HEK293 (cell line): ENCODE results near the gene SNCB.
A peak's percentile ranks its signal among the peaks of the same experiment; 100 is the strongest.

Source experiments
- CTCF ChIA-PET: fragments of 350-600 bp; formaldehyde crosslinking; extraction: SDS; loops from one replicate; lab custom pipeline; 2021; ENCODE audit warnings: antibody characterized with exemption; lab: Yijun Ruan, JAX
- POLR2A ChIA-PET: fragments of 300-600 bp; formaldehyde crosslinking; extraction: SDS; loops from one replicate; lab custom pipeline; 2020; ENCODE audit warnings: antibody characterized with exemption, inconsistent platforms; lab: Yijun Ruan, JAX
- H3K27ac ChIP-seq: fragments of 200-500 bp; sonication (Bioruptor generic); 2 replicates; pipeline ENCODE4 v1.5.1; 2014; ENCODE audit warnings: low read depth, low read length, control low read depth, inconsistent platforms; ENCODE audit errors: extremely low read depth
- H3K36me3 ChIP-seq, 2 experiments: fragments of 200-500 bp in 1 of 2; sonication (Bioruptor generic) in 1 of 2; 1 replicate in 1 of 2; 2 replicates in 1 of 2; pipeline ENCODE4 v1.5.1; 2014 to 2017; ENCODE audit warnings: inconsistent platforms in 2 of 2, low read length in 2 of 2; ENCODE audit not compliant: control insufficient read depth in 2 of 2, insufficient read depth in 1 of 2
- H3K4me1 ChIP-seq: fragments of 200-500 bp; sonication (Bioruptor generic); 2 replicates; pipeline ENCODE4 v1.5.1; 2014; ENCODE audit warnings: mild to moderate bottlenecking, low read length, inconsistent platforms; ENCODE audit not compliant: control insufficient read depth, insufficient read depth
- H3K4me3 ChIP-seq: 2 replicates; pipeline ENCODE4 v1.5.1; 2011; ENCODE audit warnings: low read depth, mild to moderate bottlenecking, control low read depth, low read length, moderate library complexity
- H3K9me3 ChIP-seq: fragments of 200-500 bp; sonication (Bioruptor generic); 2 replicates; pipeline ENCODE4 v1.5.1; 2014; ENCODE audit warnings: low read depth, low read length, inconsistent platforms; ENCODE audit not compliant: control insufficient read depth, insufficient read depth
- GLIS1 ChIP-seq: fragments of 450-650 bp; formaldehyde crosslinking; IDR thresholded peaks from 2 replicates; pipeline ENCODE4 v1.5.1; 2016; ENCODE audit warnings: missing biosample characterization, missing genetic modification characterization
- GLIS2 ChIP-seq: fragments of 450-650 bp; formaldehyde crosslinking; IDR thresholded peaks from 2 replicates; pipeline ENCODE4 v1.5.1; 2016; ENCODE audit warnings: missing biosample characterization, missing genetic modification characterization
- IKZF3 ChIP-seq: fragments of 450-650 bp; IDR thresholded peaks from 2 replicates; pipeline ENCODE4 v1.5.0; 2018; ENCODE audit warnings: missing biosample characterization, mild to moderate bottlenecking, missing genetic modification characterization, moderate library complexity
- KLF1 ChIP-seq: fragments of 450-650 bp; formaldehyde crosslinking; IDR thresholded peaks from 2 replicates; pipeline ENCODE4 v1.5.1; 2016; ENCODE audit warnings: missing biosample characterization, missing genetic modification characterization
- KLF10 ChIP-seq: fragments of 450-650 bp; IDR thresholded peaks from 2 replicates; pipeline ENCODE4 v1.5.1; 2018; ENCODE audit warnings: missing biosample characterization, mild to moderate bottlenecking, missing genetic modification characterization
- KLF9 ChIP-seq: fragments of 450-650 bp; formaldehyde crosslinking; IDR thresholded peaks from 2 replicates; pipeline ENCODE4 v1.5.1; 2016; ENCODE audit warnings: missing biosample characterization, missing genetic modification characterization, low read depth
- MEIS1 ChIP-seq: sonication (generic); formaldehyde crosslinking; IDR thresholded peaks from 2 replicates; pipeline ENCODE4 v1.8.1; 2022; ENCODE audit warnings: missing genetic modification reagents, mild to moderate bottlenecking, borderline replicate concordance
- OSR2 ChIP-seq: fragments of 450-650 bp; formaldehyde crosslinking; IDR thresholded peaks from 2 replicates; pipeline ENCODE4 v1.5.1; 2016; ENCODE audit warnings: missing biosample characterization, missing genetic modification characterization
- SP2 ChIP-seq: fragments of 450-650 bp; formaldehyde crosslinking; IDR thresholded peaks from 2 replicates; pipeline ENCODE4 v1.5.1; 2016; ENCODE audit warnings: missing biosample characterization, missing genetic modification characterization
- SP3 ChIP-seq: fragments of 450-650 bp; formaldehyde crosslinking; IDR thresholded peaks from 2 replicates; pipeline ENCODE4 v1.5.1; 2016; ENCODE audit warnings: missing biosample characterization, missing genetic modification characterization
- SP7 ChIP-seq: fragments of 450-650 bp; formaldehyde crosslinking; IDR thresholded peaks from 2 replicates; pipeline ENCODE4 v1.5.1; 2016; ENCODE audit warnings: missing biosample characterization, missing genetic modification characterization
- WT1 ChIP-seq: fragments of 450-650 bp; formaldehyde crosslinking; IDR thresholded peaks from 2 replicates; pipeline ENCODE4 v1.5.1; 2016; ENCODE audit warnings: missing biosample characterization, missing genetic modification characterization
- ZBTB20 ChIP-seq: fragments of 450-650 bp; formaldehyde crosslinking; IDR thresholded peaks from 2 replicates; pipeline ENCODE4 v1.5.1; 2016; ENCODE audit warnings: missing biosample characterization, missing genetic modification characterization
- ZBTB26 ChIP-seq: fragments of 450-650 bp; formaldehyde crosslinking; optimal IDR thresholded peaks from 2 replicates; pipeline ENCODE3; 2016; ENCODE audit warnings: missing biosample characterization, mild to moderate bottlenecking, missing genetic modification characterization
- ZIC2 ChIP-seq: fragments of 450-650 bp; formaldehyde crosslinking; IDR thresholded peaks from 2 replicates; pipeline ENCODE4 v1.5.1; 2016; ENCODE audit warnings: missing biosample characterization, missing genetic modification characterization
- ZNF133 ChIP-seq: fragments of 450-650 bp; formaldehyde crosslinking; IDR thresholded peaks from 2 replicates; pipeline ENCODE4 v1.5.1; 2016; ENCODE audit warnings: missing biosample characterization, missing genetic modification characterization
- ZNF16 ChIP-seq: fragments of 450-650 bp; formaldehyde crosslinking; IDR thresholded peaks from 2 replicates; pipeline ENCODE4 v1.5.1; 2016; ENCODE audit warnings: low read depth, missing biosample characterization, missing genetic modification characterization
- ZNF184 ChIP-seq: fragments of 450-650 bp; IDR thresholded peaks from 2 replicates; pipeline ENCODE4 v1.5.1; 2018; ENCODE audit warnings: missing biosample characterization, mild to moderate bottlenecking, missing genetic modification characterization
- ZNF211 ChIP-seq: fragments of 450-650 bp; formaldehyde crosslinking; IDR thresholded peaks from 2 replicates; pipeline ENCODE4 v1.5.1; 2016; ENCODE audit warnings: low read depth, missing biosample characterization, missing genetic modification characterization
- ZNF223 ChIP-seq: fragments of 450-650 bp; formaldehyde crosslinking; IDR thresholded peaks from 2 replicates; pipeline ENCODE4 v1.5.1; 2016; ENCODE audit warnings: missing biosample characterization, missing genetic modification characterization
- ZNF239 ChIP-seq: fragments of 450-650 bp; formaldehyde crosslinking; IDR thresholded peaks from 2 replicates; pipeline ENCODE4 v1.5.1; 2016; ENCODE audit warnings: missing biosample characterization, missing genetic modification characterization
- ZNF266 ChIP-seq: fragments of 450-650 bp; formaldehyde crosslinking; IDR thresholded peaks from 2 replicates; pipeline ENCODE4 v1.5.1; 2016; ENCODE audit warnings: missing biosample characterization, missing genetic modification characterization, low read depth
- ZNF311 ChIP-seq: fragments of 450-650 bp; formaldehyde crosslinking; IDR thresholded peaks from 2 replicates; pipeline ENCODE4 v1.5.1; 2017; ENCODE audit warnings: missing biosample characterization, missing genetic modification characterization, borderline replicate concordance
- ZNF335 ChIP-seq: fragments of 450-650 bp; formaldehyde crosslinking; conservative IDR thresholded peaks from 2 replicates; pipeline ENCODE4 v1.5.1; 2016; ENCODE audit warnings: missing biosample characterization, missing genetic modification characterization
- ZNF423 ChIP-seq: fragments of 450-650 bp; formaldehyde crosslinking; IDR thresholded peaks from 2 replicates; pipeline ENCODE4 v1.5.1; 2016; ENCODE audit warnings: missing biosample characterization, missing genetic modification characterization
- ZNF48 ChIP-seq: fragments of 450-650 bp; formaldehyde crosslinking; IDR thresholded peaks from 2 replicates; pipeline ENCODE4 v1.5.1; 2016; ENCODE audit warnings: missing biosample characterization, missing genetic modification characterization
- ZNF514 ChIP-seq: fragments of 450-650 bp; formaldehyde crosslinking; IDR thresholded peaks from 2 replicates; pipeline ENCODE4 v1.5.1; 2016; ENCODE audit warnings: missing biosample characterization, missing genetic modification characterization
- ZNF561 ChIP-seq: fragments of 450-650 bp; IDR thresholded peaks from 2 replicates; pipeline ENCODE4 v1.5.1; 2018; ENCODE audit warnings: missing biosample characterization, missing genetic modification characterization, borderline replicate concordance
- ZNF677 ChIP-seq: fragments of 450-650 bp; IDR thresholded peaks from 2 replicates; pipeline ENCODE4 v1.5.0; 2018; ENCODE audit warnings: missing biosample characterization, mild to moderate bottlenecking, missing genetic modification characterization, moderate library complexity
- ZNF791 ChIP-seq: fragments of 450-650 bp; formaldehyde crosslinking; IDR thresholded peaks from 2 replicates; pipeline ENCODE4 v1.5.1; 2016; ENCODE audit warnings: missing biosample characterization, missing genetic modification characterization
- ZSCAN16 ChIP-seq: fragments of 450-650 bp; formaldehyde crosslinking; IDR thresholded peaks from 2 replicates; pipeline ENCODE4 v1.5.1; 2016; ENCODE audit warnings: missing biosample characterization, missing genetic modification characterization
- ZSCAN30 ChIP-seq: fragments of 450-650 bp; IDR thresholded peaks from 2 replicates; pipeline ENCODE4 v1.5.1; 2018; ENCODE audit warnings: missing biosample characterization, mild to moderate bottlenecking, missing genetic modification characterization, moderate library complexity
- TF ChIP-seq, protein P1 (sequence below): fragments of 450-650 bp; formaldehyde crosslinking; IDR thresholded peaks from 2 replicates; pipeline ENCODE4 v1.5.1; 2016; ENCODE audit warnings: missing biosample characterization, missing genetic modification characterization, borderline replicate concordance
- TF ChIP-seq, protein P2 (sequence below): fragments of 450-650 bp; formaldehyde crosslinking; IDR thresholded peaks from 2 replicates; pipeline ENCODE4 v1.5.1; 2016; ENCODE audit warnings: missing biosample characterization, missing genetic modification characterization

SNCB gene

GRCh38 chr5:176629853-176630680 lies at the start of gene SNCB, which contains the start of gene EIF4E1B:
Gene SNCB, minus strand, starts transcription at chr5:176630534. Its CDS starts 880 bp downstream, at chr5:176629654.
Gene EIF4E1B, plus strand, starts transcription at chr5:176630675. Its CDS starts 12,113 bp downstream, at chr5:176642788.
- no peak within 1 kb of the TSS for H3K27ac ChIP-seq
- ChIA-PET CTCF (interaction anchor here (0.6 to 1.1 kb wide), 6 partner anchors 28 to 680 kb away, joined by 3 to 4 read pairs (median 3); no protein-coding TSS in a partner anchor), POLR2A (interaction anchor here (0.7 to 2.0 kb wide), 6 partner anchors 9 to 94 kb away, joined by 3 to 10 read pairs (median 4); partner anchors contain the start of genes RNF44 and TSPAN17)
- H3K4me3 ChIP-seq = peak within 1 kb of the TSS; percentile 27
- no peaks in the 10 kb centered on the region for H3K9me3 ChIP-seq
- H3K36me3 ChIP-seq = no peaks in the 10 kb centered on the region
- peaks cover 6% of the 10 kb centered on the region; the same call in 1 of the 2 replicates for H3K4me1 ChIP-seq
- TF ChIP-seq, protein P1, sequence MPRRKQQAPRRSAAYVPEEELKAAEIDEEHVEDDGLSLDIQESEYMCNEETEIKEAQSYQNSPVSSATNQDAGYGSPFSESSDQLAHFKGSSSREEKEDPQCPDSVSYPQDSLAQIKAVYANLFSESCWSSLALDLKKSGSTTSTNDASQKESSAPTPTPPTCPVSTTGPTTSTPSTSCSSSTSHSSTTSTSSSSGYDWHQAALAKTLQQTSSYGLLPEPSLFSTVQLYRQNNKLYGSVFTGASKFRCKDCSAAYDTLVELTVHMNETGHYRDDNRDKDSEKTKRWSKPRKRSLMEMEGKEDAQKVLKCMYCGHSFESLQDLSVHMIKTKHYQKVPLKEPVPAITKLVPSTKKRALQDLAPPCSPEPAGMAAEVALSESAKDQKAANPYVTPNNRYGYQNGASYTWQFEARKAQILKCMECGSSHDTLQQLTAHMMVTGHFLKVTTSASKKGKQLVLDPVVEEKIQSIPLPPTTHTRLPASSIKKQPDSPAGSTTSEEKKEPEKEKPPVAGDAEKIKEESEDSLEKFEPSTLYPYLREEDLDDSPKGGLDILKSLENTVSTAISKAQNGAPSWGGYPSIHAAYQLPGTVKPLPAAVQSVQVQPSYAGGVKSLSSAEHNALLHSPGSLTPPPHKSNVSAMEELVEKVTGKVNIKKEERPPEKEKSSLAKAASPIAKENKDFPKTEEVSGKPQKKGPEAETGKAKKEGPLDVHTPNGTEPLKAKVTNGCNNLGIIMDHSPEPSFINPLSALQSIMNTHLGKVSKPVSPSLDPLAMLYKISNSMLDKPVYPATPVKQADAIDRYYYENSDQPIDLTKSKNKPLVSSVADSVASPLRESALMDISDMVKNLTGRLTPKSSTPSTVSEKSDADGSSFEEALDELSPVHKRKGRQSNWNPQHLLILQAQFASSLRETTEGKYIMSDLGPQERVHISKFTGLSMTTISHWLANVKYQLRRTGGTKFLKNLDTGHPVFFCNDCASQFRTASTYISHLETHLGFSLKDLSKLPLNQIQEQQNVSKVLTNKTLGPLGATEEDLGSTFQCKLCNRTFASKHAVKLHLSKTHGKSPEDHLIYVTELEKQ (tag by site-specific recombination) = peak; percentile 13; the same call in 1 of the 2 replicates
- TF ChIP-seq SP2 = peak; percentile 65
- no peak for TF ChIP-seq ZNF311 (tag by site-specific recombination)
- no peak for TF ChIP-seq ZNF266 (tag by site-specific recombination)
- peak; percentile 67; the same call in 1 of the 2 replicates for TF ChIP-seq KLF9 (tag by site-specific recombination)
- no peak for TF ChIP-seq ZNF211 (tag by site-specific recombination)
- peak; percentile 96 for TF ChIP-seq ZNF561
- TF ChIP-seq ZNF223 (tag by site-specific recombination) = no peak
- peak; percentile 61; the same call in 1 of the 2 replicates for TF ChIP-seq ZSCAN30
- TF ChIP-seq WT1 (tag by site-specific recombination) = peak; percentile 38; the same call in 1 of the 2 replicates
- no peak for TF ChIP-seq MEIS1 (CRISPR knock-in tag)
- TF ChIP-seq OSR2 = no peak
- peak; percentile 97 for TF ChIP-seq ZNF423 (tag by site-specific recombination)
- no peak for TF ChIP-seq ZNF239
- no peak for TF ChIP-seq SP7 (tag by site-specific recombination)
- peak; percentile 72; the same call in 1 of the 2 replicates for TF ChIP-seq SP3 (tag by site-specific recombination)
- no peak for TF ChIP-seq ZSCAN16 (tag by site-specific recombination)
- peak; percentile 95; the same call in 1 of the 2 replicates for TF ChIP-seq GLIS1 (tag by site-specific recombination)
- TF ChIP-seq ZNF48 (tag by site-specific recombination) = no peak
- peak; percentile 51; the same call in 1 of the 2 replicates for TF ChIP-seq ZNF335 (tag by site-specific recombination)
- peak; percentile 48; the same call in 1 of the 2 replicates for TF ChIP-seq ZNF184 (tag by site-specific recombination)
- TF ChIP-seq ZNF16 (tag by site-specific recombination) = no peak
- peak; percentile 91 for TF ChIP-seq GLIS2 (tag by site-specific recombination)
- TF ChIP-seq, protein P2, sequence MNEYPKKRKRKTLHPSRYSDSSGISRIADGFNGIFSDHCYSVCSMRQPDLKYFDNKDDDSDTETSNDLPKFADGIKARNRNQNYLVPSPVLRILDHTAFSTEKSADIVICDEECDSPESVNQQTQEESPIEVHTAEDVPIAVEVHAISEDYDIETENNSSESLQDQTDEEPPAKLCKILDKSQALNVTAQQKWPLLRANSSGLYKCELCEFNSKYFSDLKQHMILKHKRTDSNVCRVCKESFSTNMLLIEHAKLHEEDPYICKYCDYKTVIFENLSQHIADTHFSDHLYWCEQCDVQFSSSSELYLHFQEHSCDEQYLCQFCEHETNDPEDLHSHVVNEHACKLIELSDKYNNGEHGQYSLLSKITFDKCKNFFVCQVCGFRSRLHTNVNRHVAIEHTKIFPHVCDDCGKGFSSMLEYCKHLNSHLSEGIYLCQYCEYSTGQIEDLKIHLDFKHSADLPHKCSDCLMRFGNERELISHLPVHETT (tag by site-specific recombination) = no peak
- TF ChIP-seq KLF10 = peak; percentile 85; the same call in 1 of the 2 replicates
- TF ChIP-seq ZNF677 (tag by site-specific recombination) = no peak
- no peak for TF ChIP-seq ZNF133
- TF ChIP-seq ZIC2 = peak; percentile 67
- TF ChIP-seq ZNF791 (tag by site-specific recombination) = no peak
- 0 out of 2 replicates have a peak, but pooled peaks have one; percentile 10 for TF ChIP-seq IKZF3 (tag by site-specific recombination)
- peak; percentile 96 for TF ChIP-seq ZBTB20
- TF ChIP-seq KLF1 (tag by site-specific recombination) = peak; percentile 78
- TF ChIP-seq ZNF514 (tag by site-specific recombination) = no peak
- TF ChIP-seq ZBTB26 (tag by site-specific recombination) = peak; percentile 73
